Endothelial cell of umbilical vein (primary cell): ENCODE results near the gene LIG4. TPM values are rescaled to one million over a fixed set of nuclear protein-coding genes. Genes with fewer than 3 reads are reported as not detected.

ENCODE experiments used
- BruUV-seq: library from RNA; stranded (reverse); fragments of 400-500 nt; replicated peaks from 2 replicates; lab custom pipeline; 2021; lab: Mats Ljungman, UMichigan
- CTCF ChIA-PET: fragments of 300-600, 350-600 bp; sonication (Branson Sonifier 250); formaldehyde crosslinking; loops from one replicate; lab custom pipeline; 2021; ENCODE audit warnings: antibody characterized with exemption, inconsistent platforms; lab: Charles Lee
- POLR2A ChIA-PET: fragments of 300-600, 350-600 bp; sonication (Branson Sonifier 250); formaldehyde crosslinking; loops from one replicate; lab custom pipeline; 2021; ENCODE audit warnings: antibody characterized with exemption, inconsistent platforms; lab: Charles Lee
- DNase-seq: peaks from one replicate; pipeline ENCODE4 v3.0.0-alpha.2; 2011; ENCODE audit warnings: low read depth, low spot score
- FAIRE-seq: peaks from 2 replicates; lab custom pipeline; 2011; peaks lifted over from hg19 to GRCh38; lab: Jason Lieb, UNC
- H2AFZ ChIP-seq: 2 replicates; pipeline ENCODE4 v1.6.0; 2012; ENCODE audit warnings: low read depth, low read length, control low read depth, inconsistent platforms
- H3K27ac ChIP-seq: 2 replicates; pipeline ENCODE4 v1.5.1; 2011; ENCODE audit warnings: low read depth, mild to moderate bottlenecking, control low read depth, low read length, moderate library complexity; ENCODE audit not compliant: insufficient read depth
- H3K27me3 ChIP-seq, 2 experiments: 2 replicates each; pipeline versions ENCODE4 v1.6.0 to v1.6.1; 2011; ENCODE audit warnings: low read length in 2 of 2, mixed read lengths in 1 of 2; ENCODE audit not compliant: control insufficient read depth in 2 of 2, insufficient read depth in 2 of 2
- H3K36me3 ChIP-seq, 2 experiments: 2 replicates in 1 of 2; 3 replicates in 1 of 2; pipeline ENCODE4 v1.5.1; 2011; ENCODE audit warnings: low read length in 2 of 2, mild to moderate bottlenecking in 1 of 2, moderate library complexity in 1 of 2; ENCODE audit not compliant: control insufficient read depth in 2 of 2, insufficient read depth in 2 of 2; ENCODE audit errors: extremely low read depth in 1 of 2
- H3K4me1 ChIP-seq: 3 replicates; pipeline ENCODE4 v1.5.1; 2011; ENCODE audit warnings: mild to moderate bottlenecking, low read length; ENCODE audit not compliant: control insufficient read depth, insufficient read depth; ENCODE audit errors: extremely low read depth
- H3K4me2 ChIP-seq: 2 replicates; pipeline ENCODE4 v1.6.1; 2011; ENCODE audit warnings: low read length, control low read depth, mixed read lengths; ENCODE audit not compliant: insufficient read depth
- H3K4me3 ChIP-seq, 3 experiments: fragments of 200-600 bp in 1 of 3; sonication (generic), shearing (Covaris generic) in 1 of 3; replicated peaks in 1 of 3; 2 replicates each; pipeline ENCODE4 v1.5.1; 2011 to 2016; ENCODE audit warnings: control low read depth in 3 of 3, low read length in 3 of 3, mild to moderate bottlenecking in 2 of 3, inconsistent platforms in 1 of 3, low read depth in 1 of 3, moderate library complexity in 1 of 3; ENCODE audit not compliant: insufficient read depth in 1 of 3
- H3K79me2 ChIP-seq: 2 replicates; pipeline ENCODE4 v1.6.0; 2012; ENCODE audit warnings: low read length, inconsistent platforms; ENCODE audit not compliant: control insufficient read depth, insufficient read depth
- H3K9ac ChIP-seq: replicated peaks from 2 replicates; pipeline ENCODE3; 2011; ENCODE audit warnings: low read length, control low read depth; ENCODE audit not compliant: insufficient read depth; ENCODE audit errors: extremely low read depth
- H3K9me1 ChIP-seq: replicated peaks from 3 replicates; pipeline ENCODE4 v1.6.0; 2011; ENCODE audit warnings: mild to moderate bottlenecking, low read length; ENCODE audit not compliant: control insufficient read depth, insufficient read depth; ENCODE audit errors: extremely low read depth
- H3K9me3 ChIP-seq: replicated peaks from 2 replicates; pipeline ENCODE4 v1.5.1; 2012; ENCODE audit warnings: low read length, inconsistent platforms; ENCODE audit not compliant: control insufficient read depth, insufficient read depth
- H4K20me1 ChIP-seq: replicated peaks from 2 replicates; pipeline ENCODE3; 2011; ENCODE audit warnings: mild to moderate bottlenecking, low read length; ENCODE audit not compliant: control insufficient read depth, insufficient read depth; ENCODE audit errors: extremely low read depth
- CTCF ChIP-seq, 2 donors: IDR thresholded peaks; 1 replicate in 1 of 2; 2 replicates in 1 of 2; pipeline ENCODE4 v1.5.1; 2011; ENCODE audit warnings: low read length in 2 of 2, mild to moderate bottlenecking in 2 of 2, moderate library complexity in 2 of 2, control low read depth in 1 of 2, inconsistent platforms in 1 of 2, low read depth in 1 of 2; ENCODE audit not compliant: insufficient read depth in 1 of 2; ENCODE audit errors: extremely low read depth in 1 of 2
- EZH2 ChIP-seq: IDR thresholded peaks from 2 replicates; pipeline ENCODE4 v1.6.1; 2012; ENCODE audit warnings: borderline replicate concordance, low read depth, mild to moderate bottlenecking, moderate library complexity, low read length, inconsistent platforms; ENCODE audit not compliant: severe bottlenecking
- FOS ChIP-seq: IDR thresholded peaks from 2 replicates; pipeline ENCODE4 v1.6.1; 2011; ENCODE audit warnings: mild to moderate bottlenecking, low read length, moderate library complexity, borderline replicate concordance; ENCODE audit not compliant: insufficient read depth
- GATA2 ChIP-seq: IDR thresholded peaks from 2 replicates; pipeline ENCODE4 v1.7.0; 2011; ENCODE audit warnings: low read depth, mild to moderate bottlenecking, moderate library complexity, mixed read lengths, low read length; ENCODE audit not compliant: insufficient read length, insufficient read depth
- JUN ChIP-seq: IDR thresholded peaks from 2 replicates; pipeline ENCODE4 v1.6.1; 2011; ENCODE audit warnings: borderline replicate concordance, low read depth; ENCODE audit not compliant: insufficient read length, insufficient read depth
- MAX ChIP-seq: IDR thresholded peaks from 2 replicates; pipeline ENCODE4 v1.6.1; 2011; ENCODE audit not compliant: insufficient read depth, insufficient read length
- MYC ChIP-seq: IDR thresholded peaks from one replicate; pipeline ENCODE4 v1.6.1; 2011; ENCODE audit warnings: mild to moderate bottlenecking, low read depth, low read length
- POLR2A ChIP-seq: IDR thresholded peaks from 2 replicates; pipeline ENCODE4 v1.6.1; 2012; ENCODE audit warnings: low read depth, mild to moderate bottlenecking, control low read depth, low read length
- POLR2AphosphoS5 ChIP-seq: IDR thresholded peaks from 2 replicates; pipeline ENCODE4 v1.6.1; 2012; ENCODE audit warnings: low read depth, mild to moderate bottlenecking, control low read depth, low read length, moderate library complexity; ENCODE audit not compliant: insufficient read depth
- dilution Hi-C: fragments of 300-500 bp; cut with MboI; formaldehyde crosslinking; loops from one replicate; pipeline ENCODE4 v1.15.0; 2019; ENCODE audit warnings: low sequenced_read_pairs; ENCODE audit not compliant: extremely low pct_ligation_motif_present
- intact Hi-C: fragments of 100-400 bp; cut with micrococcal nuclease; formaldehyde crosslinking; loops from one replicate; pipeline ENCODE4 v1.10.0; 2022
- polyA plus RNA-seq, 4 experiments: library from polyadenylated mRNA; depleted of rRNA in 3 of 4; stranded (reverse) in 3 of 4; unstranded in 1 of 4; fragments of >200 nt; gene quantifications; 2 replicates each; pipeline versions ENCODE4 v1.2.1 to v1.2.3, GENCODE V29; 2011 to 2012; ENCODE audit warnings: missing spikeins in 1 of 4
- total RNA-seq: library from RNA; stranded (reverse); gene quantifications from 2 replicates; pipeline ENCODE4 v1.2.3, GENCODE V29; 2021

LIG4 gene
- total and polyA plus RNA-seq, 2 donors (not counting 3 experiments of a cell fraction or from before 2014, with no cell fraction given) = 3.0 to 9.2 TPM

- no peaks in the 10 kb centered on the region for H3K9me3 ChIP-seq
- H3K79me2 ChIP-seq = no peaks in the 10 kb centered on the region
- H3K27ac ChIP-seq = no peak overlapping the region
- no peaks in the 10 kb centered on the region for H3K27me3 ChIP-seq
- no peaks in the 10 kb centered on the region for H3K36me3 ChIP-seq
- H2AFZ ChIP-seq = no peak overlapping the region
- H3K4me3 ChIP-seq = no peak overlapping the region
- intact Hi-C loops (no loop called here), dilution Hi-C loops (no loop called here)
- H3K4me1 ChIP-seq = no peaks in the 10 kb centered on the region
- H4K20me1 ChIP-seq = no peaks in the 10 kb centered on the region
- no peak overlapping the region for H3K4me2 ChIP-seq
- DNase-seq = no peak
- FAIRE-seq = no peak
- BruUV-seq = no TSS peak
- CTCF ChIA-PET = interaction anchor here (0.9 to 1.4 kb wide), 2 partner anchors 43 to 717 kb away, joined by 3 to 4 read pairs; no protein-coding TSS in a partner anchor
- no peaks in the 10 kb centered on the region for H3K9me1 ChIP-seq
- no peak overlapping the region for H3K9ac ChIP-seq
- TF ChIP-seq MYC = no peak
- no peak for TF ChIP-seq POLR2A
- TF ChIP-seq GATA2 = no peak
- no peak for TF ChIP-seq JUN
- TF ChIP-seq EZH2 = no peak
- no peak for TF ChIP-seq CTCF (IDR thresholded peaks at IDR 0.05; ENCODE audit: extremely low read depth in 1 of 2, insufficient read depth in 1 of 2, low read depth in 1 of 2, low read length in 2 of 2)
- TF ChIP-seq FOS = no peak
- TF ChIP-seq MAX = no peak
- TF ChIP-seq POLR2AphosphoS5 = no peak
- POLR2A ChIA-PET = no interaction called here
Measured at GRCh38 chr13:108178078-108178477, 37.3 kb downstream of the LIG4 start.
